GM18909 (cell line): Measurements from ENCODE around the gene CD46.
A peak's percentile ranks its signal among the peaks of the same experiment; 100 is the strongest.

Source experiments
- ATAC-seq: cut with Tn5 transposase; IDR thresholded peaks from one replicate; pipeline ENCODE4 v1.9.1; 2021; ENCODE audit warnings: mild to moderate bottlenecking; ENCODE audit not compliant: unreplicated experiment, poor library complexity

Gene CD46

DNA sequence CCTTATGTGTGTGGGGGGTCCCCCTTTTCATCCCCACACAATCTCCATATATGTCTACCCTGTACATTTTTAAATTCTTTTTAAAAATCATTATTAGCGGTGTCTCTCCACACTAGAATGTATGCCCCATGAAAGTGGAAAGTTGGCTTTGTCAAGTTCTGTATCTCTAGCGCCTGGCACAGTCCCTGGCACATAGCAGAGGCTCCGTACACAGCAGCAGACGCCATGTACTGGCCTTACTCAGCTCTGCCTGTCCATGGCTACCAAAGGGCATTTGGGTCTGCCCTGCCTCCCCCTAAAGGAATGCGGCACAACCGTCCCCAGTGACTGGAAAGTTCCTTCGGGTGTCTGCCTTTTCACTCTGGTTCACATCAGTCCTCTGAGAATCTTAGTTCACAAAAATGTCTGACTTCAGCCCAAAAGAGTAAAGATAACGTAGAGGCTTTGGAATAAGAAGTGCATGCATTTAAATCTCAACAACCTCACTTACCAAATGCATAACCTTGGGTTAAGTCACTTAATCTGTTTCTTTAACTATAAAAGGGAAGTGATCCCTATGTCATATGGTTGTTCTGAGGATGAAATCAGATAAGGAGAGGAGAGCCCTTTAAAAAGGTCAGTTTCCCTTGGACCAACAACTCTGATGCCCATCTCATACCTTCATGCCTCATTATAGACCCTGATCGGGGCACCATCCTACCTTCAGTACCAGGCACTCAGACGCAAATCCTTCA, 61.1 kb downstream of the CD46 start:
- ATAC-seq: no peak

DNA sequence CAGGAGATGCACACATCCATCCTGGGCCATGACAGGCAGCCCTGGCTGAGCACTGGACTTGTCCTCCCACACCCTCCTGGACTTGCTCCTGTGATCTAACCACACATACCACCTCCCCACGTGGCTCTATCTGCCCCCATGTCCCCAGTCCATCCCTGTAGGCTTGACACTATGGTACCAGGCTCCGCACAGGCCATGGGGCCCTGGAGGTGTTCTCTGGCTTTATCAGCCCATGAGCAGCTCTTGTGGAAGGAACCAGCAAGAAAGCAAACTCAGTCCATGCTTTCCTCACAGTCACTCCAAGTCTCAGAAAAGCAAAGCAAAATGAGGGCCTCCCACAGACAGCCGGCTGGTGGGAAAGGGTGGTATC, 61.6 kb downstream of the CD46 start:
- no peak for ATAC-seq

DNA sequence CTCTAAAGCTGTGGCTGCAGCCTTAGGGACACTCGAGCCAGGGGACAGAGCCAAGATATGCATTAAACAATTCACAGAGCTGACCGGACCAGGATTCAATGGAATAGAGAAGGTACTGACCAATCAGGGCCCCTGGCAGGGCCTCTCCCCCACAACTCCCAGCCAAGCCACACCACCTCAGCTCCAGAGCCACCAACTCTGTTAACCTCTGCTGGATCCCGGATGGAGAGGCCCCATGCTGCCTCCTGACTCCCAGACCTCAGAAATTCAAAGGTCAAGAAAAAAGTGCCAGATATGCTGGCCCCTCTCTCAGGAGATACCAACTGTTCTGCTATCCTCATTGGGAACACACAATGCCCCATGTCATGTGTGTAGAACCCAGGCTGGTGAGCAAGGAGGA, 62.1 kb downstream of the CD46 start:
- no peak for ATAC-seq

DNA sequence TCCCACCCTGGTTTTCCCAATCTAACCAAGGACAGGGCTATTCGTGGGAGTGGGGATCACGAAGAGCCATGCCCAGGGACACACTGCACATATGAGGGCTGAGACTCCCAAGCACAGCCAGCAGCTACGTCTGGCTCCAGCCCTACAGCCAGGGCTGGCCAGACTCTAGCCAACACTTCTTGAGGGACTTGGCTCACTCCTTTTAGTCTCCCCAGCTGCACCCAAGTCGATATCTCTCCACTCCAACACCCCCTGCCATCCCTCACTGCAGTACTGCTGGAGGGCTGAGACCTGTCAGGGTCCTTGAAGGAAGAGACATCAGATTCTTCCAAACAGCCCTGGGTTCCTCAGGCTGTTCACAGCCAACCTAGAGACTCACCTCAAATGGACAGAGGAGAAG, 62.6 kb downstream of the CD46 start:
- ATAC-seq: no peak

DNA sequence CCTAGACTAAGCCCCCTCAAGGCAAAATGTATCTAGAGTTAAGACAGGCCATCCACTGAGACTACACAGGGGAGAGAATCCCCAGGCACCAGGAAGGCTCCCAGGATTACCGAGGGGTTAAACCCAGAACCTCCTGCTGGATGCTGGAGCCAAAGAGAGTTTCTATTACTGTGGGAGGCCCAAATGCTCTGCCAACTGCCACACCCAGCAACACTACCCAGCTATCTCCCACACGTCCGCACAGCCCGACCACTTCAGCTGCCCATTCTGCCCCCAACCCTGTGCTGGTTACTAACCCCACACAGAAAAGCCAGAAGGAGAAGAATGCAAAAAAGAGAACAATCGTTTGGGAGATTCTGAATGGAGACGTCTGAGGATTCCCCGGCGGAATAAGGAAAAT, 63.6 kb downstream of the CD46 start:
- ATAC-seq: no peak

DNA sequence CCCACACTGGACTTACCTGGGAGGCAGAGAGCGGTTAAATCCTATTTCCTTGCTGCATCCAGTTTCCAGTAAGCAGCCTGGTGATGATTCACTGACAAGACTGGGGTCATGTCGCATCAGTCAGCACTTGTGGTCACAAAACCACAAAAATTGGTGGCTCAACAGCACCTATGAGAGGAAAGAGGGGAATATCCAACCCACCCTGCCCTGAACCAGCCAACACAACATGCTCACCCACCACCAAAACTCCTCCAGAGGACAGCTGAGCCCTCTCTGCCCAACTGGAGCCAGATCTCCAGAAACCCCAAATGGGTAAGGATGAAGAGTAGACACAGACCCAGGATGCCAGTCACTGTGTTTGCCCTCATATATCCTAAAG, 64.0 kb downstream of the CD46 start:
- ATAC-seq: no peak

DNA sequence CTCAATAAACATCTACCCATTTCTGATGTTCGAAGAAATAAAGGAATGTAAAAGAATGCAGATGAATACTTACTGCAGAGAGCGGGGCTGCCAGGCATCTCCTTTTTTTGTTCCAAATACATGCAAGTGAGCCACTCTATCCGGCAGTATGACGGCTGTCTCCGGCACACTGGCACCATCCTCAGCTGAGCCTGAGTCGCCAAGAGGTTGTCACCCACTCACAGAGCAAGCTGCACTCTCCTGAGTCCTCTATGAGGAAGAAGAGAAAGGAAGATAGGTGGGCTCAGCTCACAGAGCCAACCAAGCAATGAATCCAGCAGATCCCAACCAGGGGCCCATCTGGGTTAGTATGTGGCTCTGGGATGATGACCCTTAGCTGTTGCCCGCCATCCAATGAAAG, 65.3 kb downstream of the CD46 start:
- ATAC-seq: no peak

DNA sequence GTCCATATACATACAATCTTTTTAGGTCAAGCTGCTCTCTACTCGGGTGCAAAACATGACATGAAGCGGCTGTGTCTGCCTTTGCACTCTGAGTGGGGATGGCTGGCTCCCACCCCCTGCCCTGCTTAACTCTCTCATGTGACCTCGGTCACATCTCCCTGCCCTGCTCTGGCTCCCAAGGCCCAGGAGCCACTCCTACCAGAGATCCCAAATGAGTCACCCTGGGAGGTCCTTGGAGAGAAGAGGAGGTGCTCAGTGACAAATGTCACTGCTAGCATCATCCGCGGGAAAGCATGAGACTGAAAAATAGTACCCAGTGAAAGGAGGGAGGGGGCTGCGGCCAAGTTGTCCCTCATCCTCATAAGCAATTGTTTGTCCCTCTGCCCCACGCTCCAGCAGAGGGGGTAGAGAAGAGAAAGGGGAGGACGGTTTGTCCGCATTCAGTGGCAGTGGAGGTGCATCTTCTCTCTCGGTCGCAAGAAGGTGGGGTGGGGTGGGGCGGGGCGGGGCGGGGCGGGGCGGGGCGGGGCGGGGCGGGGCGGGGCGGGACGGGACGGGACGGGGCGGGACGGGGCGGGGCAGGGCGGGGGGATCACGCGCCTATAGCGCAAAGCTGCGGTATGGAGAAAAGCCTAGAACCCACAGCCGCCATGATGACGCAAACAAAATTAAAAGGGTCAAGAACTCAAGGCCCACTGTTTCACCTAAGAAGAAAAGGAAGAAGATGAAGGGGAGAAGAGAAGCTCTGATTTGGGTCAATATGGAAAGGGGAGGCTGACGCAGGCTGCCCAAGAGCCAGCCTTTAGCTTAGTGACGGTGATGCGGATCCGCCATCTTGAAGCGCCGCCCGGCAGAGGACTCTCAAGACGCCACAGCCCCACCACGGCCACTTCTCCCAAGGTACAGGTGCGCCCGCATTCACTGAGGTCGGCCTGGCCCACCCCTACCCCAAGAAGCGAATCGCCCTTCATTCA, 66.2 kb downstream of the CD46 start:
- ATAC-seq: no peak

DNA sequence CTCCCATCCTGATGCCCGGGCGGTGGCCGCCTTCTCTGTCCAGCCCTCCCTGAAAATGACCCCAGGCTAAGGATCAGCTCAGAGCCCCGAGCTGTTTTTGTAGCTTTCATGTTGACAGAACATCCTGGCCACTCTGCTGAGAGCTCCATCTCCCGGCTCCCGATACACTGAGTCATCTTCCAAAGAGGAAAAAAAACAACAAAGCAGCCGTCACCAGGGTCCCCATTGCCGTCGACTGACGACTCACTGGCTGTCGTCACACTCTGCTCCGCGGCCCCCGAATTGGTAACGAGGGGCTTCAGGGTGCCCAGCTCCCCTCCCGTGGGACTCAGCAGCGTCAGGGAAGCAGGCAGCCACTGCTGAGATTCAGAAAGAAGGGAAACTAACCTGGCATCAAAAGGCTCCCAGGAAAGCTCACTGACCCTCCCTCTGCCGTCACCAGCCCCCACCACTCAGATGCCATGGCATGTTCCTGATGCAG, 67.2 kb downstream of the CD46 start:
- ATAC-seq: no peak

DNA sequence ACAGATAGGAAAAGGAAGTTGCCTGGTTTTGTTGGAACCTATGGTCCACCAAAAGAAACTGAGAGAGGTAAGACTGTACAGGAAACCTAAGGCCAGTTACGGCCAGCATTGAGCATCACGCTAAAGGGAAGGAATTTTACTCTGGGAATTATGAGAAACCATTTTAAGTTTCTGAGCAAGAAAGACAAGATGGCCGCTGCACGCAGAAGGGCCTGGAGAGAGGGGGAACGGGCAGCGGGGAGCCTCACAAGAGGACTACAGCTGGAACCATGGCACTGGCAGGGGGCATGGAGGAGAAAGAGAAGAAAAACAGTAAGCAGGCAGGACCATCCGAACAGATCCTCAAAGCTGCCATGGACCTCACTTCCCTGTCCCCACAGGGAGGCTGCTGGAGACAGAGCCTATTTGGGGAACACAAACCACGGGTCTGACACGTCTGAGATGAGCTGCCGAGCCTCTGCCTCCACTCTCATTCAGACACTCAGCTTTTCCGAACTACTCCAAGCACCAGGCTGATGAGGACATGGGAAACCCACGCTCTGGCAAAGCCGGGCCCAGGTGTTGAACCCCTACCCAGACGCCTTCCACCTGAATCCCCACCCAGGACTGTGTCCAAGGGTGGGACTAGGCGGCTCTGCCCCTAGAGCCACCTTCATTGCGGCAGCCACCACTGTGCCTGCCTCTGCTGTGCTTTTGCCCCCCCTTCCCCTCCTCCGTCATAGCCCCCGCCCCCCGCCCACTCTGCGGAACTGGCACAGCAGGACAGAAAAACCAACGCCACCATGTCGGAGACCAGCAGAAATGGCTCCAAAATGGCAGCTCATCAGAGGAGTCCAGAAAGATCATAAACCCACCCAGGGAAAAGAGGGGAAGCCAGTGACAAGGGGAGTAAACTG, 69.0 kb downstream of the CD46 start:
- ATAC-seq: no peak

DNA sequence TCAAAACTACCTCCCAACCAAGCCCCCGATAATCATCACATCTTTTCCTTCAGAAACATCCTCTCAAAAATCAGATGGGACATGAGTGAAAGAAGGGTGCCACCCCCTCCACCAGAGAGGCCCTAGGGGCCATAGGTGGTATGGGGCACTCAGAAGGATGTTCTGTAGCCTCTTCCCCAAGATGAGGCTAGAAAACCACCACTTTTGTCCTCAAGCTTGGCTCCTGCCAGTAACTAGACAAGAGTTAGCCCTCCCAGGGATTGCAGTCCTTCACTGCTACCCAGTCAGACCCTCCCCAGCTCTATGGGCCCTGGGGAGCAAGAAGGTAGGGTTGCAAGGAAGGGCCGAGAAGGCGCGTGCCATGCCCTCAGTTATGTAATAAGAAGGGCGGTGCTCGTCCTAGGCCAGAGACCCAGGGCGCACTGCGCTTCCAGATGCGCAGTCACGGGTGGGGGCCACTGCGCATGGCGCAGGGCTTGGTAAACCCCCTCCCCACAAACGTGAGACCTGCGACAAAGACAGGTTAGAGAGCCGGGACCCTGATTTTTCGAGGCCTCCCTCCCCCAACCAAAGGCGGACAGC, 69.7 kb downstream of the CD46 start:
- ATAC-seq: no peak

DNA sequence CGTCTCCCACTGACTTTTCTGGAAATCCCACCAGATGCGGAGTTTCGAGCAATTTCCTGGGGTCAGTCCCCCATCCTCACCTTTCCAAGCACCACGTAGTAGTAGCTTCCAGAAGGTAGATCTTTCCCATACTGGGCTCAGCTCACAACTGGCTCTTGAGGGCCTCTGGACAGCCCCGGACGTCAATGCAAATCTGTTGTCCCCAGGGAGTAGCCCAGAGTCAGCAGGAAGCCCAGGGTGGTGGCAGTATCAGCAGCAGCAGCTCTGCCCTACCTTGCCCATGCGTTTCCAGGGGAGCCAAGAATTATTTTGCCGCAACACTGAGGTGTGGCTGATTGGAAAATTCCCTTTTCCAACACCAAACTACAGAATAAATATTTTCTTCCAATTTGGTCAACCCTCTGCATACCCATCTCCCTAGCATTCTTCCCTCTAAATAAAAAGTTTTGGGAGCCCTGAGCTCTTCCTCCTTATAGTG, 70.3 kb downstream of the CD46 start:
- peak; percentile 47 for ATAC-seq

DNA sequence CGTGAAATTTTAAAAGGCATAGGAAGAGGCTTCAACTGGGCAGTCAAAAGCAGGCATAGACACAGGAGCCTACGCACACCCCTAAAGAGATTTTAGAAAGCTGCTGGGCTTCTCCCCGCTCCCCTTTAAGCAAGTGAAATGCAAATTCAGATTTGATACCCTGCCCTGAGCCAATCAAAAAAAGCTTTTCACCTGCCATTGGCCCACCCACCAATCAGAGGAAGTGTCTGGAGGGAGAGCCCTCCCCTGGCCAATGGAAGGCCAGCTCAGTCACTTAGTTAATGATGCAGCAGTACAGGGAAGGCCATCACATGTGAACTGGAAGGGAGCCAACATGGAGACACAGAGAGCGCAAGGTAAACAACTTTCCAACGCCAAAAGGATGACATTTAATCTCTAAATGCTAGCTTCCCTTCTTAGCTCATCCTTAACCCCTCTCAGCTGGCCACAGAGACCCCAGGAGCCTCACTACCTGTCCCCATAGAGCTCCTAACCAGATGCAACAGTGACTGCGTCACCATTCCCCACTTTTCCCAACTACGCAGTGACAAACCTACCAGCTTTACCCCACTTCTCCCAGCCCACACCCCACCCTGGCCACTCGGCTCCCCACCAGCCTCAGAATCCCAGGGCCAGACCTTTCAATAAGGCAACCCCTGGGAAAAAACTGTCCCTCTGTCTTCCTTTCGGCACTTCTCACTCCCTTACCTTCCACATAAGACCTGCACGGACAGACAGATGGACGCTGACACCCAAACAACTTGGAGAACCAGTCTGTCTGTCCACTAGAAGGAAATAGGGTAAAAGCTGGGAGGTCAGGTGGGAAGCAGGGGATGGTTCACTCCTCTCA, 71.0 kb downstream of the CD46 start:
- peak; percentile 71 for ATAC-seq

DNA sequence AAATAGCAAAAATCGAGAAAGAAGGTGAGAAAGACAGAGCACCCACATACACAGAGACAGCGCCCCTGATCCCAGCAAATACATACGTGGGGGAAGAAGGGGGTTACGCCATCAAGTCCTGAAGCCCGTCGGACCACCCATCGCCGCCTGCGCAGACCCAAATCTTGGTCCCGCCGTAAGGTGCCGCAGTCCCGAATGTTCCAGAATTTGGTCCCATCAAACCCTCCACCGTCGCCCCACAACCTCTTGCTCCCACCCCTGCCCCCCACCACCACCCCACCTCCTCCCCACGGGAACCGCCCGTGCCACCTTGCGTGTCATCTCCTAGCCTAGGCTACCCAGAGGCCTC, 71.7 kb downstream of the CD46 start:
- no peak for ATAC-seq

DNA sequence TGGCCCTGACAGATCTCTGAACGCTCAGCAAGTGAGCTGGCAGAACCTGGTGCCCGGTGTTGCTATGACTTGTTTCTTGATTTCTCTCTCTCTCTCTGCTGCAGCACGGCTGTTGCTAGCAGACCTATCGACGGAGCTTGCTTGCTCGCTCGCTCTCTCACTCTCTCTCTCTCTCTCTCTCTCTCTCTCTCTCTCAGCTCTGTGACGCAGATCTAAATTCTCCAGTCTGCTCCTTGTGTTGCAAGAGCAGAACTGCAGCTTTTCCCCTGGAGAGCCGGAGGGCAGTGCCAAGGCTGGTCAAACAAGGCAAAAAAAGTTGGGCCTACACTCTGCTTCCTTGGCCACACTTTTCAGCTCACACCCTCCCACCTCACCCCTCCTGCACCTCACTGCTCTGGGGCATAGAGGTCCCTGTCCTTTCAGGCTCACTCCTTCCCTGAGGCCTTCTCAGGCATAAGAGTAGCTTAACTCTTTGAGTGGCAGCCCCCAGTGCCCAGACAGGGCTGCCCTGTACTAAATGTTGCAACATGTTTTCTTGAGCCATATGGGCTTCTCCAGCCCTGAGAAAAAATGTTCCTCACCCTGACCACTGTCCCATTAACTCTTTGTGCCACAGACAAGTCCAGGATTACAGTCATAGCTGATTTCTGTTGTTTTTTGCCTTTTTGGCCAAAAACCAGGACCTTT, 72.2 kb downstream of the CD46 start:
- ATAC-seq: peak; percentile 22

DNA sequence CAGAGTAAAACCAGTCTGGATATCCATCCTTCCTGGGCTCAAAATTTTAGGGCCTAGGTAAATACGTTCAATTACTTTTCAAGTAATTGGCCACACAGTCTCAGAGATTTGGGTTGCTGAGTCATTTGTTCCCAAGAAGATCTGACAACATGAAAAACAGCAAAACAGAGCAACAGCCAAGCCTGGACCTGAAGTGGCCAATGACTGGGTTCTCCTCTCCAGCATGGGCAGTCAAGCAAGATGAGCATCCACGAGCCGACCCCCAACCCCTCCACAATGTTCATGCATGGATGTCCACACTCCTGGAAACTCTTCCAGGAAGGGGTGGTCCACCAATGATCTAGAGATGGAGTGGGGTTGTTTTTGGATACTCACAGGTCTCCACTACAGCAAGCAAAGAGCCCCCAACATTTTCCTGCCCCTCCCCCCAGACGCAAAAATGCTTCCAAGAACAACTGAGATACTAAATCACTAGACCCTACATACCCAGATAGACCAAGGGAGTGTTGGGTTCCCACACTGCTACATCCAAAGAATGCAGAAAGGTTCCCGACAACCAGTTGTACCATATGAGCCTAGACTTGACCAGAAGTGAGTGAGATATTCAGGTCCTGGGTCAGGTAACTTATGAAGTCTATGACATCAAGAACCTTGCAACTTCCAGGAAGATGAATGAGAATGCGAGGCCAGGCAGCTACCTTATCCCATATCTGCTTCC, 73.0 kb downstream of the CD46 start:
- no peak for ATAC-seq

DNA sequence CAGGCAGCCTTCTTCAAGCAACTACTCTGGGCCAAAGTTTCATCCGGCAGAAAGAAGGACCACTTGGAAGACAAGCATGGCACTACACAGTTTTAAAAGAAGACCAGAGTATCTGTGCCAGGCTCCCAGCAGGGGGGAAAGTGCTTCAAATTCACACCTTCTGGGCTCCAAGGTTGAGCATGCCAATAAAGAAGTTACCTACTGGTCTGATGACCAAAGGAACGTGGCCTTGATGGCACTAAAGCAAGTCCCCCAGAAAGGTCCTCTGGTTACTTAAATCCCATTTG, 73.5 kb downstream of the CD46 start:
- no peak for ATAC-seq
